Measurements from ENCODE around the gene BAD.

The BAD gene

DNA sequence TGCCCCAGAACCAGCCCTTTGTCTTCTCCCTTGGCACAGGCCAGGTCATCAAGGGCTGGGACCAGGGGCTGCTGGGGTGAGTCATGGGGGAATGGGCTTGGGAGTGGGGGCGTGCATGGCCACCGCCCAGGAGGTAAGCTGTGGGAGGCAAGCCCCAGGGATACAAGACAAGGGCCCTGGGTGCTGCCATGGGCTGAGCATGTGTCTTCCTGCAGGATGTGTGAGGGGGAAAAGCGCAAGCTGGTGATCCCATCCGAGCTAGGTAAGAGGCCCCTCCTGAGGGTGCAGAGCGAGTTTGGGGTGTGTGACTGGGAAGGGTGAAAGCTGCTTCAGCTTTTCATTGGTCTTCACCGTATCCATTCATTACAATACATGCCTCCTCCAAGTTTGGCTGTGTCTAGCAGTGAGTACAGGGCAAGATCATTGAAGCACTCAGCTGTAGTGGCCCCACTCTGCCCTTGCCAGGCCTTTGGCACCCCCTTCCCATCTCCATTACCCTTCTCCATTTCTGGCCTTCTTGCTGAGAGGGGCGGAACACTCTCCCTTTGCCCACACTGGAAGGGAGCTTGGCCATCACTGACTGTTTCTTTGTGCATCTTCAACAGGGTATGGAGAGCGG, 41.1 kb downstream of the BAD start:
- no peak for DNase-seq

DNA sequence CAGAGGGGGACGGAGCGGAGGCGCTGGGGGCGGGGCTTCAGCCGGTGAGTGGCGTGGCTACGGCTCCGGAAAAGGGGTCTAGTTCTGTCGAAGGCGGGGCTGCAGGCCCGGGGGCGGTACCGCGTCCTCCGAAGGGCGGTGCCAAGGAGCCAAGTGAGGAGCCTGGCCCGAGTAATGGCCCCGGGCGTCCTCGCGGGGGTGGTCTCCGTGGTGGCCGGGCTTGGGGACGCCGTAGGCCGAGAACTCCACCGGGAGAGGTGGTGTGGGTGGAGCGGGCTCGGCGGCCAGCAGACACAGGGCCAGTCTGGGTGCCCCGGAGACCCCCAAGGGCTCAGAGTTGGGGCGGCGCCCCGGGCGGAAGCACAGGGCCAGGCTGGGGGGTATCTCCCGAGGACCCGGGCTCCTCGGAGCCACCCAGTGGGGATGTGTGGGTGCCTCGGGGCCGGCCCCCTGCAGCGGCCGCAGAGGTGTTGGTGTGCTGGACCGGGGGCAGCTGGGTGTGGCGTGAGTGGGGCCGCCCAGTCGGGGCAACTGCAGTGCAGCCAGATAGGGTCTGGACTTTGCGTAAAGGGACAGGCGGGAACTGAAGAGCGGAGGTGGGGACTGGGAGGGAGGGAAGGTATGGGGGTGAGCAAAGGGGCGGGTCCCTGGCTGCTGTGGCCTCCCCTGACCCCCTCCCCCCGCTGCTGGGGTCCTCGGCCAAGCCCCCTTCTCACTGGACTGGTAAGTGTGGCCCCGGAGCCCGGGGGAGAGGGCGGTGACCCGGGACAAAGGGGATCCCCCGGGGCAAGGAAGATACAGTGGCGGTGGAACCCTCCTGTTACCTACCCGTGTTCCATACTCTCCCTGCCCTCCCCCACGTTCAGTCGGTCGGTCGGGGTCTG, 42.7 kb downstream of the BAD start:
- DNase-seq = peak; percentile 71

DNA sequence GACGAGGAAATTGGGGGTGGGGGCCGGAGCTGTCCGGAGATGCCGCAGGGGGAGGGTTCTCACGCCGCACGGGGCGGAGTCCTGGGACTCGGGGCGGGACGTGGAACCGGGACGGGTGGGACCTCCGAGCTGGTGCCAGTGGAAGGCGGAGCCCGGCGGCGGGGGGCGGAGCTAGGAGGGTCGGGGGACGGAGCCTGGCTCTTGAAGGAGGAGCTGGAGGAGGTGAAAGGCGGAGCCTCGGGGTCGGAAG, 43.3 kb downstream of the BAD start:
- peak; percentile 99 for DNase-seq

DNA sequence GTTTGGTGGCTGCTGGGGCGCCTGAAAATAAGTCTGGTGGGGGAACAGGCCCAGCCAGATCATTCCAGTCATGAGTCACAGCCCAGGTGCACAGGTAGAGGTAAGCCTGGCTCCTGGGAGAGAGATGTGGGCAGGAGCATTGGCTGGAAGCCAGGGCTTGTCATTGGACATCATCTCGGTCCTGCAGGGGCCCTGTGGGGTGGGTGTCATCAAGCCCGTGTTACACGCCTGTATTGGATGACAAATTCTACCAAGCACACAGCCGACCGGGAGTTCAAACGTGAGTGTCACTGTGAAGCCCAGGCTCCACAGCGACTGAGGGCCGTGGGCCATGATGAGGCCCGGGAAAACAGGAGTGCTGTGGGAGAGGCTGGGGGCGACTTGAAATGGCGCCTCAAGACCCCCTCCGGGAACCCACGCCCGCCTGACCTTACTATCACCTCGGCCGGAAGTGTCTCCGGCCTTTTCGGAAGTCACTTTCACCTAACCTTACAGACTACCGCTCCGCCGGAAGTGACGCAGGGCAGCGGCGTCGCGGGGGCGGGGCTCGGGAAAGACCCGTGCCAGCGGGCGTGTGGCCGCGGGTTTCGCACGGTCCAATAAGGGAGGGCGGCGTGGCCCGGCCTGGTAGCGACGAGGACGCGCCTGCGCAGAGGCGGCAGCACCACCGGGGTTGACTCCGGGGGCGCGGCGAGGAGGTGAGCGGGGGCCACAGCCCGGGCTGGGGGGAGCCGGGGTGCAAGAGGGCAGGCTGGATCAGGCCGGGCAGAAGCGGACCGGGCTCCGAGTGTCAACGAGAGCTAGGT, 43.8 kb downstream of the BAD start, which contains the start of gene FKBP2:
Gene FKBP2, plus strand, starts transcription at position 661 of the 806 bp plus-strand sequence. CDS start 1,293 bp downstream, outside the sequence.
- DNase-seq = peak; percentile 99

DNA sequence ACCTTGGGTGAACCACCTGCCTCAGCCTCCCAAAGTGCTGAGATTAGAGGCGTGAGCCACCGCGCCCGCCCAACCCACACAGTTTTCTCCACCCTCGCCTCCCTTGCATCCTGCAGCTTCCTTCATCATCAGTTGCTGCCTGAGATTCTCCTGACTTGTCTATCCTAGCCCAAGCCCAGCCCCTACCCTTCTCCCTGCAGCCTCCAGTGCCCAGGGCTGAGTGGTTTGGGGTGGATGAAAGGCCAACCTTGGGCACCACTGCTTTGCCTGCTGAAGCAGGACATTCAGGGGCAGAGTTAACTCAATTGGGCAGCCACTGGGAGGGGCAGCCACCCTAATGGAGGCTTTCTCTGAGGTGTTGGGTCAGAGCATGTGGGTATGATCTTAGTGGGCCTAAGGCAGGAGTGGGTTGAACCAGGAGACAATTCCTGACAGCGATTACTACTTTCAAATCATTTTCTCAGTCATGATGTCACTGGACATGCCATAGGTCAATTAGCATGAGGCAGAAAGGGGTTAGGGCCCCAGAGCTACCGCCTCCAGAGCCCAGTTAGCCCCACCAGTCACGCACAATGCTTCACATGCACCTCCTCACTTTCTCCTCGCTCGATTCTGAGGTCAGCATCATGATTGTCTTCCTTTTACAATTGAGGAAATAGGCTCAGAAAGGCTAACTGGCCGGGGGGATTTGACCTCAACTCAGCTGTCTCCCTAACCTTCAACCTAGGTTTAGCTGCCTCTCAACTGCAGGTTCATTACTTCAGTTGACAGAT, 44.6 kb downstream of the BAD start:
- DNase-seq = no peak

DNA sequence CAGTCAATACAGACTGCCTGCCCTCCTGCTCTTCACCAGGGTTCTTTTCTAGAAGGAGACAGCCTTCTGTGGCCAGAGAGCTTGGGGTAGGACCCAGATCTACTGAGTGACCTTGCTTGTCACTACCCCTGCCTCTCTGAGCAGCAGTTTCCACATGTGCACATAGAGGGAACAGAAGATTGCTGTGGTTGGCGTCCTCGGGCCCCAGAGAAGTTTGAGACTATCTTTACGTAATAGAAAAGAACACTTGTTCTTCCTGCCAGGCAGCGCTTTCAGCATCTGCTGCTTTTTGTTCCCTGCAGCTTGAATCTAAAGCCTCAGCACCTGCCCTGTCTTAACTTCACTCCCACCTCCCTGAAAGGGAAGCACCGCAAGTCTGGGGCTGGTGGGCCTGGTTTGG, 45.5 kb downstream of the BAD start:
- DNase-seq = no peak

DNA sequence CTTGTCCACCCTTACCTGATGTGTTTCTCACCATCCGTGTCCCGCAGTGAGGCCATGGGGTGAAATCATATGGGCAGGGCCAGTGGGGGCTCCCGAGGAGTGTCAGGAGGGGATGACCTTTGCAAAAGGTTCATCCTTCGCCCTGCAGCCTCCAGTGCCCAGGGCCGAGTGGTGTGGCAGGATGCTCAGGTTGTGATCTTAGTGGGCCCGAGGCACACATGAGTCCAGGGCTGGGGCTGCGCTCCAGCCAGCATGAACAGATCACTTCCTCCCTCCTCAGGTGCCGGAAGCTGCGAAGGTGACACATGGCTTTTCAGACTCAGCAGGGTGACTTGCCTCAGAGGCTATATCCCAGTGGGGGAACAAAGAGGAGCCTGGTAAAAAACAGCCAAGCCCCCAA, 46.4 kb downstream of the BAD start:
- DNase-seq = peak; percentile 87

DNA sequence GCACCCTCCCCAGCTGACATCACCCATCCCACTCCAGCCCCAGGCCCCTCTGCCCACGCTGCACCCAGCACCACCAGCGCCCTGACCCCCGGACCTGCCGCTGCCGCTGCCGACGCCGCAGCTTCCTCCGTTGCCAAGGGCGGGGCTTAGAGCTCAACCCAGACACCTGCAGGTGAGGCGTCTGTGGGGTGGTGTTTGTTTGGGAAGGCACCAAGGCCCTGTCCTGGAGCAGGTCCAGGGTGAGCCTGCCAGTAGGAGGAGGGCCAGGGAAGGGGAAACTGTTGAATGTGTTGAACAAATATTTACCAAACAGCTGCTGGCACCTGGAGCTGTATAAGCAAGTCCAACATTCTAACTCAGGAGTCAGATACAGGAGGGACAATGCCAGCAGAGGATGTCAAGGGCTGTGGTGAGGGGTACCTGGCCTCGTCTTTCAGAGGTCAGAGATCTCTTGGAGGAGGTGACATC, 46.9 kb downstream of the BAD start:
- DNase-seq = peak; percentile 97

DNA sequence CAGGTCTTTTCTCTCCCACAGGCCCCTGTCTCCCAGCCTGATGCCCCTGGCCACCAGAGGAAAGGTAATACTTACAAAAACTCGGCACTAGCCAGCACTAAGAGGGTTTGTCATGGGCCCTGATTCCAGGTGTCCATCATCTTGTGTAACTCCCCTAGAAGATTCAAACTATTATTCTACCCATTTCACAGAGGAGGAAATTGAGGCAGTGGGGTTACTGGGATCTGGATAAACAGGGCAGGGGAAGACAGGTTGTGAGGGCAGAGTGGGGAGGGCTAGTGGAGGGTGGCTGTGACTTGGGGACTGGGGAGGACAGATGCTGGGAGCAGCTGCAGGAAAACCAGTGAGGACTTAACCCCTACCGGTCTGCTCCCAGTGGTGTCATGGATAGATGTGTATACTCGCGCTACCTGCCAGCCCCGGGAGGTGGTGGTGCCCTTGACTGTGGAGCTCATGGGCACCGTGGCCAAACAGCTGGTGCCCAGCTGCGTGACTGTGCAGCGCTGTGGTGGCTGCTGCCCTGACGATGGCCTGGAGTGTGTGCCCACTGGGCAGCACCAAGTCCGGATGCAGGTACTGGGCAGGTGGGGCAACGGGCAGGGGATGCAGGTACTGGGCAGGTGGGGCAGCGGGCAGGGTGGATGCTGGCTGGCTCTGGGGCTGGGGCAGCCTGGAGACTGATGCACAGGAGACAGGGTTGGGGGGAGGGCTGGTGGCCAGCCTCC, 48.9 kb downstream of the BAD start:
- DNase-seq = peak; percentile 58

DNA sequence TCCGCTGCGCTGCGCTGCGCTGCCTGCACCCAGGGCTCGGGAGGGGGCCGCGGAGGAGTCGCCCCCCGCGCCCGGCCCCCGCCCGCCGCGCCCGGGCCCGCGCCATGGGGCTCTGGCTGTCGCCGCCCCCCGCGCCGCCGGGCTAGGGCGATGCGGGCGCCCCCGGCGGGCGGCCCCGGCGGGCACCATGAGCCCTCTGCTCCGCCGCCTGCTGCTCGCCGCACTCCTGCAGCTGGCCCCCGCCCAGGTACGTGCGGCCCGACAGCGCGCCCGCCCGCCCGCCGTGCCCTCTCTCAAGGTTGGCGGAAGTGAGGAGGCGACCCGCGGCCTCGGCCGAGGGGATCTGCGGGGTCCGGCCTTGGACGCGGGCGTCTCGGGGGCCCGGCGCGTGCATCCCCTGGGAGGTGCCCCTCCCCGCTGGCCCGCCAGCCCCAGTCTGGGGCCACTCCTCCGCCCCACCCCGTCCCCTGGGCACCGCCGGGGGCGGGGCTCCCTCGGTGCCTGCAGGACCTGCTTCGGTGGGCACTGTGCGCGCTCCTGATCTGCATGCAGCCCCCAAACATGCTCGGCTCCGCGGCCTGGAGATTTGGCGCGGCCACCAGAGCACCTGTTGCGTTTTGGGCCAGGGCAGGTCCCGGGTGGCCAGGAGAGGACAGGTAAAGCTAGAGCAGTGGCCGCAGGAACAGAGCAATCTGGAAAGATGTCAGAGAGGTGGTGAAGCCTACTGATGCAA, 49.7 kb downstream of the BAD start:
- DNase-seq = peak; percentile 83

DNA sequence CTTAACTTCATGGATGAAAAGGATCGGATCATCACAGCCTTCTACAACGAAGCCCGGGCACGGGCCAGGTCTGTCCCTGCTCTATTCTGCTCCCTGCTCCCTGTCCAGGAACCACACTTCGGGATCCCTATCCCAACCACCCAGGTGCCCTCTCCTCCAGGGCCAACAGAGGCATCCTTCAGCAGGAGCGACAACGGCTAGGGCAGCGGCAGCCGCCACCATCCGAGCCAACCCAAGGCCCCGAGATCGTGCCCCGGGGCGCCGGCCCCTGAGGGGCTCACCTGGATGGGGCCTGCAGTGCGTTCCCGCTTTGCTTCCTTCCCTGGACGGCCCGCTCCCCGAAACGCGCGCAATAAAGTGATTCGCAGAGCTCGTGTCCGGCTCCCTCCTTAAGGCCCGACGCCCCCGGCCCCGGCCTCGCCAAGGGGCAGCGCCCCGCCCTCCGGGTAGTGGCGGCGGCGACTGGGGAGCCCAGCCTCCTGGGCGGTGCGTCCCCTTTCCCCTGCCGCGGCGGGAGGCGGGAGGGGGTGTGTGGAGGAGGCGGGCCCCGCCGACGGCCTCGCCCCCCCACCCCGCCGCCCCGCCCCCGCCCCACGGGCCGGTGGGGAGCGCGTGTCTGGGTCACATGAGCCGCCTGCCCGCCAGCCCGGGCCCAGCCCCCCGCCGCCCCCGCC, 50.4 kb downstream of the BAD start, which contains the start of gene VEGFB:
Gene VEGFB, plus strand, starts transcription at position 672 of the 674 bp plus-strand sequence. CDS start 250 bp downstream, outside the sequence.
- peak; percentile 88 for DNase-seq

DNA sequence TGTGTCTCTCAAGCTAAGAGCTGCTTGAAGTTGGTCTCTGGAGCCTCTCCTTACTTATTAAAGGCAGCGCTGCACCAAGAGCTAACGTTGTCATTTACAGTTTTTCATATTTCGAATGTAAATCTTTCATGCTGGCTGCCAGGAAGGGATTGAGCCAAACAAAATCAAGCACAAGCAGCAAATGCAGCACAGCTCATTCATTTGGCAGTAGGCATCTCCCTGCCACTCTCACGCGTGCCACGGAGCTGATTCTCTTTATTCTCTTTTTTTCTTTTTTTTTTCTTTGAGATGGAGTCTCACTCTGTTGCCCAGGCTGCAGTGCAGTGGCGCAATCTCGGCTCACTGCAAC, 51.5 kb downstream of the BAD start:
- no peak for DNase-seq

DNA sequence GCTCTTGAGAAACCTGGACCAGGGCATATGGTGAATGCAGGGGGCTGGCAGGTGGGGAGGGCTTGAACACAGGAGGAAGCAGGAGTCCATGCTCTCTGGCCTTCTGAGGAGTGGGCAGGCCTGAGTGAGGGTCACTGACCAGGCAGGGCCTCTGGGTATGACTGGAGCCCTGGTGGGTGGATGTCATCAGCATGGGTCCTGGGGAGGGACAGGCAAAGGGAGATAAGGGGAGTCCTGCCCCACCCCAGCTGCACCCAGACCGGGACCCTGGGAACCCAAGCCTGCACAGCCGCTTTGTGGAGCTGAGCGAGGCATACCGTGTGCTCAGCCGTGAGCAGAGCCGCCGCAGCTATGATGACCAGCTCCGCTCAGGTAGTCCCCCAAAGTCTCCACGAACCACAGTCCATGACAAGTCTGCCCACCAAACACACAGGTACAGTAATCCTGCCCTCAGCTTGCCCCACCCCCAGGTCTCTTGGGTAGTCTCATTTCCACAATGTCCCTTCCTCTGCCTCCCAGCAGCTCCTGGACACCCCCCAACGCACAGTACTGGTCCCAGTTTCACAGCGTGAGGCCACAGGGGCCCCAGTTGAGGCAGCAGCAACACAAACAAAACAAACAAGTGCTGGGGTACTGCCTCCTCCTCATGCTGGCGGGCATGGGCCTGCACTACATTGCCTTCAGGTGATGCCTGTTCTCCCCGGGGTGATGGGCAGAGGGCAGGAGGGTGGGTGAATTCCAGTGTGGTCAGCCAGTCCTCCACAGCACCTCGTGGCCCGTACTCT, 52.1 kb downstream of the BAD start:
- no peak for DNase-seq

DNA sequence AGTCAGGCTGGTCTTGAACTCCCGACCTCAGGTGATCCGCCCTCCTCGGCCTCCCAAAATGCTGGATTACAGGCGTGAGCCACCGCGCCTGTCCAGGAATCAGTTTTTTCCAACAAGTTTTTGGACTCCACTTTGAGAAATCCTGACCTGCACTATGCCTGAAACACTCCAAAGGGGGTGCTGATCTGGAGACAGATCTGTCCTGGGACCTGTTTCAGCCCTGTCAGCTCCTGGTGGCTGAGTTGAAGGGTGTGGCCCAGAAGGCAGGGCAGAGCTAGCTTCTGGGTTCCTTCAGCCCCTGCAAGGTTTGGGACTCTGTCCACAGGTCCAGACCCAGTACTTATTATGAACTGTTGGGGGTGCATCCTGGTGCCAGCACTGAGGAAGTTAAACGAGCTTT, 52.9 kb downstream of the BAD start:
- DNase-seq = no peak

DNA sequence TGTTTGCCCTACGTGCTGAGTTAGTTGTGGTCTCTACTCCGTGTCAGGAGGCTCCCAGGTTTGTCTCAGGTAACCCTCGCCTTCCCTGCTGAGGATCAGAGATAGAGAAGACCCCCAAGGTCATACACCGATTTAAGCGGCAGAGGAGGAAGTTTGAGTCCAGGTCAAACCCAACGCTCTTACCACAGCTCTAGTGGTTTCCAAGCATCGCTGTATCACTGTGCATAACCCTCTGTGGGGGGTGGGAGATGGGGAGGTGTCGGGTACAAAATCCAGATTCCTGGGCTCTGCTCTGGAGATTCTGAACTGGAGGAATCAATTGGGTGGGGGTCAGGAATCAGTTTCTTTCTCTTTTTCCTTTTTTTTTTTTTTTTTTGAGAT, 53.5 kb downstream of the BAD start:
- peak; percentile 64 for DNase-seq

DNA sequence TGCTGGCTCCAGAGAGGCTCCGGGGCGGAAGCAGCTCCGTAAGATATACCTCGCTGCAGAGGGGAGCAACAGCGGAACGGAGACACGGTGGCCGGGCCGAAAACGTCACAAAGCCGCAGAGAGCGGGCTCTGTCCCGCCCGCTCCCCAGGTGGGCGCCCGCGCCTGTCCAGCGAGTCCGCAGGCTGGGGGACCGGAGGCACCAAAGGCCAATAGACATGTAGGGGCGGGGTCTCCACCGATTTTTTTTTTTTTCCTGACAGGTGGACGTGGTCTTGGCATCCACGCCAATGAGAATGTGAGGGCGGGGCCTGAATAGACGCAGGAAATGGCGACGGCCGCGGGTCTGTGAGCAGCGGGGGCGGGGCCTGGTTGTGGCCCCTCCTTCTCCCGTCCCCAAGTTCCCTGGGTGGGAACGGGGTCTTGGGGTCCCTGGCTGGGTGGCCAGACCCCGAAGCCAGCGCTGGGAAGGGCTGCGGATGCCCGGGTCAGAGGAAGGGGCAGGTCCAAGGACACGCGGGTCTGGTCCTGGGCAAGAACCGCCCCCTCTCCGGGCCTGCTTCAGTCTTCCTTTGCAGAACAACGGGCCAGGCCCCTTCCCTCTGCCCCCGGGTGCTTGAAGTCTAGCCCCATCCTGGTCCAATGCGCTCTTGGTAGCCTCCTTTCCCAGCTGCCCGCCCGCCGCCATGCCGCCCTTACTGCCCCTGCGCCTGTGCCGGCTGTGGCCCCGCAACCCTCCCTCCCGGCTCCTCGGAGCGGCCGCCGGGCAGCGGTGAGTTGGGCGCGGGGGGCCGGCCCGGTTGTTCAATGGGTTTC, 54.1 kb downstream of the BAD start, which contains the start of gene DNAJC4:
Gene DNAJC4, plus strand, starts transcription at position 378 of the 814 bp plus-strand sequence. Its CDS starts 307 bp downstream, at position 685.
- DNase-seq = peak; percentile 99

DNA sequence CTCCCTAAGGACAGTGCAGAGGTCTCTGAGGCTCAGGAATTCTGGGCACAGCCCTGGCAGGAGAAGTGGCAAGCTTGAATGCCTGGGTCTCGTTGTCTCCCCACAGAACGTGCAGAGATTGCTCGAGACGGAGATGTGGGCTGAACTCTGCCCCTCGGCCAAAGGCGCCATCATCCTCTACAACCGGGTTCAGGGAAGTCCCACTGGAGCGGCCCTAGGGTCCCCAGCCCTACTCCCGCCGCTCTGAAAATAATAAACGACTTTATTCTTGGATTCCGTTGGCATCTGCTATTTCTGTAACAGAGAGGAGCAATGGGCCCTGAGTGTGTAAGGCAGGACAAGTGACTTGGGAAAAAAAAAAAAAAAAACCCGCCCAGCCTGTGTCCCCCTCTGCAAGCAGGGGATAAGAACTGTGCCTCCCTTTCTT, 54.7 kb downstream of the BAD start:
- no peak for DNase-seq

DNA sequence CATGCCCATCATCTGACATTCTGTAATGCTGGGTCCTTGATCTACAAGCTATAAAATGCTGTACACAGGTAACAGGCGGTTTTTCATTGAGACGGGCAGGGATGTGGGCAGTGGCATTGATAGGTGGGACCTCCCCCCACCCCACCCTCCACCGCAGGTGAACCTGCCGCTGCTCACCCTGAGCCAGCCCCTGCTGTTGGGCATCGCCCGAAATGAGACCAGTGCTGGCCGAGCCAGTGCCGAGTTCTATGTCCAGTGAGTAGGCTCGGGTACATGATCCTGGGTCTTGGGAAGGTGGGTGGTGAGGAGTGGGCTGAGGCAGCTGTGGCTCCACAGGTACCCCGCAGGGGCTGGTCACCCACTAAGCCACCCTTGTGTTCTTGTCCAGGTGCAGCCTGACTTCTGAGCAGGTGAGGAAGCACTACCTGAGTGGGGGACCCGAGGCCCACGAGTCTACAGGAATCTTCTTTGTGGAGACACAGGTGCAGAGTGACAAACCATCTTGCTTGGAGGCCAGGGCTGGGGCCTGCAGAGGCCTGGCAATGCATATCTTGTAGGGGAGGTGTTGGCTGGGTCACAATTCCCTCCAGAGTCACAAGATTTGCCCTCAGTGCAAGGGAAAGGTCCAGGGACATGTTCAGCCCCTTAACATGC, 55.2 kb downstream of the BAD start:
- no peak for DNase-seq
